GM19395 (cell line): ENCODE data around the gene LSM11.
A peak's percentile ranks its signal among the peaks of the same experiment; 100 is the strongest.

Source experiments
- ATAC-seq: cut with Tn5 transposase; IDR thresholded peaks from one replicate; pipeline ENCODE4 v1.9.1; 2021; ENCODE audit warnings: mild to moderate bottlenecking, moderate library complexity; ENCODE audit not compliant: unreplicated experiment

LSM11 gene

GRCh38 chr5:157732596-157733262, 10.8 kb upstream of the LSM11 start:
- ATAC-seq, result no peak

DNA sequence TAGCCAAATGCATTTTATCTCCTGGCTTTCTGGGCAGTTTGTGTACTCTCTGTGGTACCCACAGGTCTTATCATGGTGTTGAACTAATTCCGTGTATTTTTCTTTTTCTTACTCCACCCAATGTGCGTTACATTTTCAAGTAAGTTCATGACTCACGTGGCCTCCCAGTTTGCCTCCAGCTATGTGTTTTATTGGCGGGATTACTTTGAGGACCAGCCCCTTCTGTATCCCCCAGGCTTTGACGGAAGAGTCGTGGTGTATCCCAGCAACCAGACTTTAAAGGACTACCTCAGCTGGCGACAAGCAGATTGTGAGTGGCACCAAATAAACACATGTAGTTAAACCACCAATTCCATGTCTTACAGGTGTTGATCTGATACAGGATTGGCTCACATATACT, 9.1 kb upstream of the LSM11 start:
- no peak for ATAC-seq

GRCh38 chr5:157735991-157736390, 7.5 kb upstream of the LSM11 start:
- no peak for ATAC-seq

DNA sequence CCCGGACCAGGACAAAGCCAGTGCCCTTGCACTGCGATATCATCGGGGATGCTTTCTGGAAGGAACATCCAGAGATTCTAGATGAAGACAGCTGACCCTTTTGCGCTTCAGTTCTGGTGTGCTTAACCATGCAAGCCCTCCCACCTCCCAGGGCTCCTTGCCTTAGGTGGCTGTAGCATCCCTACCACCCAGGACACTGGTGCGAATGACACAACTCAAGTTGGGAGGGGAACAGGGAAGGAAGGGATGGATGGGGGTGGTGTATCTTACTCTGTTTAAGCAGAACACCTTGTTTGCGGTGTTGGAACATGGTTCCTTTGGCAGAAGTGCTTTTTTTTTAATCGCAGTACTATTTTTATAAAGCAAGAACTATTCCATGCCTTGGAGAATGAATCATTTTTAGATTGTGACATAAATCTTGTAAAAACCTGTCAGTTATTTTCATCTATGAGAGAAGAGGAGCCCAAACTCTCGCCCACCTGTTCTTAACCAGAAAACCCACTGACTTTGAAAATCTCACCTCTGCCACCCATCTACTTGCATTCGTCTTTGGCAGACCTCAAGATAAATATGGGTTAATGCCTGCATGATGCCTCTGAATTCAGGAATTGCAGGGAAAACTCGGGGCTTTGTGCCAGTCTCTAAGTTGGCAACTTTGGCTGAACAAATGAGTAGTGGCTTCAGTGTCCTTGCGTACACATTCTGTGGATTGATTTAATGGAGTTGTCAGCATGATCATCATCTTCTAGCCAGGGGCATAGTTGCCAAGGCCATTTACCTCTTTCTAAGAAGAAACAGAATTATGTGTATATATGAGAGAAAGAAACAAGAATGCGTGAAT, 3.9 kb upstream of the LSM11 start:
- ATAC-seq, result no peak

DNA sequence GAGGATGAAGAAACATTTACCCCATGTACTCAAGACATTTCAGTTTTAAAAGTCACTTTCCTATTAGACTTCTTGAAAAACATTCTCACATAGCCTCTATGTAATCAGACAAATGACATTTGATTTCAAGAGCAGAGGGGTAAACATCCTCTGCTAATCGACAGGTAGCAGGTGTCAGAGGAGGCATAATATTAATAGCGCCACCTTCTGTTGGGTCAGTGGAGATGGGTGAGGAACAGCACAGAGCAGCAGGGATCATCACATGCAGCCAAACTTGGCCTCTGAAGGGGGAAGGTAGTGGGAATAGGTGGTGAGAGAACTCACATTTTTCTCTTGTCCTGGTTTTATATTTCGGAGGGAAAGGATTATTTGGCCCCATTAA, 3.3 kb upstream of the LSM11 start:
- no peak for ATAC-seq

GRCh38 chr5:157741131-157741530, 2.4 kb upstream of the LSM11 start:
- ATAC-seq, result no peak

DNA sequence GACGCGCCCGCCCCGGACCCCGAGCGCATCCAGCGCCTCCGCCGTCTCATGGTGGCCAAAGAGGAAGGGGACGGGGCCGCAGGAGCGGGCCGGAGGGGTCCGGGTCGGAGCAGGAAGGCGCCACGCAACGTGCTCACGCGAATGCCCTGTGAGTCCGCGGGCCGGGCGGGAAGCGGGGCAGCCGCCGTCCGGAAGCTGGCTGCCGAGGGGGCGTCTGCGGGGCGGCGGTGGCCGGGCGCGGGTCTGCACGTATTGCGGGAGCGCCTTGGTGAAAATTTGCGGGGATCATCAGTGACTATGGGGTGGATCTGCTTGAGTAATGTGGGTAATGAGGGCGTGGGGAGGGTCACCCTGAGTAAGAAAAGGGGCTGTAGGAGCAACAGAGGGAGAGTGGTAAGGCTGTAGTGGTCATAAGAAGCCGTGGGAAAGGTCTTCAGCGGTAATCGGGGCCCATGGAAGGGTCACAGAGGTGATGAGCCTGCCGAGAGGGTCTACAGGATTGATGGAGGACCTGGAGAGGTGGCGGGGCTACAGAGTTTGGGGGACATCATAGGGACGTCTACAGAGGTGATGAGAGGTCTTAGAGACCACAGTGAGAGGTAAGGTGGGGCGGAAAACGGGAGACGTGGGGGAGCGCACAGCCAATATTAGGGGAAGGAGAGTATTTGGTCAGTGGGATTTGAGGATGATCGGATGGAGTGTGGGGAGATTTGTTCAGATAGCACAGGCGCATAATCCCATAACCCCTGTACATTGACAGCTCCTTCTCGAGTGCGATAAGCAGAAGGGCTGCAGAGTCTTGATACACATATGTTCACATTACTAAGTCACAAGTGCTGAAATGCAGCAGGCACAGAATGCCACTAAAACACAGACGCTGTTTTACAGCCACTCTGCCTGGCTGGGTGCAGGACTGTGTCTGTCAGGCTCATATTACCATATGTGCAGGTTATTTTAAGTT, 819 bp downstream of the LSM11 start:
- ATAC-seq, result peak; percentile 44

DNA sequence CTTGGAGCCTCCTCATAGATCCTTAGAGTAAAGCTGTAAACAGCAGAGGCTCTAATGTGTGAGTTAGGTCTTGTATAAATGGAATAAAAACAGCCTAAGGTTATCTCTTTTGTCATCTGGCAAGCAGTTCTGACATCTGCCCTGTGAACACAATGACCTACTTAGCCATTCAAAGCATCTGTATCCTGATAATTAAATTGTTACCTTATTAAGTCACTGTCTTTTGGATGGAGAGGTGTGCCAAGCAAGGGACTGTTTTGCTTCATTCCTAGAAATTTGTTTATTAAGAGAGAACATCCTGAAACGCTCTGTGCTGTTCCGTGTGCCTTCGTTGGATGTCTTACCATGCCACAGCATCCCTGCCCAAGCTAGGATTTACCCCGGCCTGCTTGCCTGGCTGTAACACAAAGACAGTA, 1.5 kb downstream of the LSM11 start:
- ATAC-seq, result no peak

DNA sequence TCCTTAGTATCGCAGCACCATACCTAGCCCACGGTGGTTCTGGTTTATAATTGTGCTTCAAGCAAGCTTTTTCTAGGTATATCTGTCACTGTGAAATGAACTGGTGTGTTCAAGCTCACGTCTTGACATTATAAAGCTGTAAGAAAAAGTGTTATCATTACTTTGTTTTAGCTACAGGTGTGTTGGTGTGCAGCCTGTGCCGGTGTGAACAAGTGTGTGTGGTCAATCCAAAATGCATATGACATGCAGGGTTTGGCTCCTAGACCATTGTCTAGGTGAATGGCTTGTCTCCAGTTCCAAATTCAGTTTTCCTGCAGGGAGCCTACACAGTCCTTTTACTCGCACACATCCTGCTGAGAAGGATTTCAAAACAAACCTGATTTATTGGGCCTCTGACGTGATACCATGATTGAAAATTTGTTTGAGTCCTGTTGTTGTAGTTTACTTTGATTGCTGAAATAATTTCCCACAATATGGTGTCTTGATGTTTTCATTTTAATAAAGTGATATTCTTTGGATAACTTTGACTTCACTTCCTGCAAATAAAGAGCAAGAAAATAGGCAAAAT, 3.7 kb downstream of the LSM11 start:
- ATAC-seq, result no peak

DNA sequence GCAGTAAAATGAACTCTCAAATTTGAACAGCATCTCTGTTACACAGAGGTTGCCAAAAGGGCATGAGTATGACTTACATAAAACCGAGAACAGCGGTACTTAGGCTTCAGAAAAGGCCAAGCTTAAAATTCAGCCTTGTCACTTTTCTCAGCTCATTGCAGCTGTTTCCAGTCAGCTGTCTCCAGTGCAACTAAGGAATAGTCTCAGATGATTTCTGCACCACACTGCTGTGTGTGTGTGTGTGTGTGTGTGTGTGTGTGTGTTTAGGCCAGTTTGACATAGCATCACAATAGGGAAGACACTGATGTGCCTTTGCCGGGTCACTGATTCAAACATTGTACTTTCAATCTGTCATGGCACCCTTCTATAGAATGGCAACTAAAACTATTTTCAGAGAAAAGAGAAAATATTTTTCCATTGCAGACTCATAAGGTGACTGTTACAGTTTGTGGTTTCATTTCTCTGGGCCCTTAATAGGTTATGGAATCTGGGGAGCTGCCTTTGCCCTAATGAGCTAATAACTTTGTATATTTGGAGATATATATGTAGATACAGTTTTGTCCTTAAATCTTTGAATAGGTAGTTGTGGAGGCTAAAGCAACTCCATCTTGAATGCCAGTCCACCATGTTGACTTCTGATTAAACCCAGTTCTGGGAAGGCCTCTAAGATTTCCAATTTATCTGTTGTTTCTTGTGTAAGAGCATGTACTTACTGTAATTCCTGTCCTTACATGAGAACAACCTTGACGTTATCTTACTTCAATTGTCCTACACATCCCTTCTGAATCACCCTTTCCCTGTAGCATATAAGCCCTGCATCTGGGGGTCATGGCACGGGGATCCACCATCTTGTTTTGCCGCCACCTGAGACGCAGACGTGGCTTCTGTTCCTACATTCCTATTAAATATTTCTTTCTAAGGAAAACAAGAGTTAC, 4.5 kb downstream of the LSM11 start:
- ATAC-seq, result no peak

GRCh38 chr5:157748760-157749461, 5.4 kb downstream of the LSM11 start:
- no peak for ATAC-seq

- ATAC-seq, result no peak
Measured at GRCh38 chr5:157749462-157749799, 5.9 kb downstream of the LSM11 start.

GRCh38 chr5:157750320-157750719, 6.8 kb downstream of the LSM11 start:
- ATAC-seq, result no peak

GRCh38 chr5:157756122-157756521, 12.6 kb downstream of the LSM11 start:
- ATAC-seq, result no peak

GRCh38 chr5:157758706-157759105, 15.2 kb downstream of the LSM11 start:
- ATAC-seq, result no peak

DNA sequence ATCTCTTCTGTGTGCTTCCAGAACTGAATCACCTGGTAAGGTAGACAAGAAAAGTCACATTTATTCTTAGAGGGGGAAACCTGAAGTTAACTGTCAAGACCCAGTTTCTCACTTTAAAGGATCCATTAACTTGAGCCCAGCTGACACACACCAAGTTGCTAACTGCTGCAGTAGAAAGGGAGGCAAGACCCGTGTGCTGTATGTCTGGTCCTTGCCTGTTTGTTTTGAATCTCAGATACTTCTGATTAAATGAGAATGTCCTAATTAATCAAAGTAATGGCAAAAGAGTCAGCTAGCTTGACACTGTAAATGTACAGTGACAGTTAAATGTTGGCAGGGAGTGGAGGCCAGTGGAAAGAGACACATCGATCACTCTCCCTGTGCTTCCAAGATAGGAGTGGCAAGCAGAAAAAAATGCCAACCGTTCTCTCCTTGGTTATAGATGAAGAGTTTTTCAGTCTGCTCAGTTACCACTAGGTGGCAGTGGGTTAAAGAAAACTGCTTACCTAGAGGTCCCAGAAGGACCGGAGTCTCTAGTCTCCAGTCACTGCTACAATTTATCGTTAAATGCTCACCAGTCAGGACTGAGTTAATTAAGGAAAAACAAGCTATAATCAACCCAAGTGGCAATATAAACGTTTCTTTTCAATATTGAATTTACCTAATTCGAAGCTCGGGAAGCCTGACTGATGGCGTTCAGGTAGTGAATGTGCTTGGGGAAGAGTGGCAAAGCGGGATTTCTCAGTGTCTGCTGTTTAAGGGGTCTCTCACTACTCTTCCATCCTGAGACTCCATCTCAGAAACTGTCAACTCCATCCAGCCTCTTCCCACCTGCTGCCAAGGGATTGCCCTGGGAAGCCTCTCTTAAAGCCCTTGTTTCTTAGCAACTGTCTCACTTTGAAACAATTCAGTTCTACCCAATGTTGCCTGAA, 18.4 kb downstream of the LSM11 start:
- peak; percentile 88 for ATAC-seq

DNA sequence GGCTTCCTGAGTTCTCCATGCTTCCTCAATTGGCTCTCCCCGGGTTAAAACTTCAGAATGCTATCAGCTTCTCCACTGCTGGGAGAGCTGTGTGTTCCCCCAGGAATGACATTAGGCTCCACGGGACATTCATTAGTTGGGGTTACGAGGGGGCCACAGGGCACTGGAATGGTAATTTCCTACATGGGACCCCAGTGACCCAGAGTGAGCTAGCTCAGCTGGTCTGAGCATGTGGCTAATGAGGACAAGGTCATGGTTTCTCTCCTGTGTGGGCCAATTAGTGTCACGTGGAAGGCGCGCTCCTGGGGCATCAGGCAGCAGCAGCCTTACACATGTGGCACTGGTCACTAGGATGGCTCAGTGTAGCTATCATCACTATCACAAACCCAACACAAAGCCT, 21.0 kb downstream of the LSM11 start:
- ATAC-seq, result no peak

- no peak for ATAC-seq
Measured at GRCh38 chr5:157766442-157766841, 22.9 kb downstream of the LSM11 start.
